ACC112 (cell line): ENCODE results near the gene POLK.
"Not testable (repeated sequence)": the region's sequence is repeated elsewhere in the genome, so short reads cannot be mapped to it uniquely, and the experiment has no call there.

Experiments
- H2AFZ ChIP-seq: fragments of 200-600 bp; sonication (generic); one replicate; pipeline ENCODE4 v1.6.0; 2017; ENCODE audit warnings: antibody characterized with exemption, low read length; ENCODE audit not compliant: unreplicated experiment
- H3K27ac ChIP-seq: fragments of 200-600 bp; sonication (generic); 2 replicates; pipeline ENCODE4 v1.5.1; 2014; ENCODE audit warnings: low read depth, mild to moderate bottlenecking, antibody characterized with exemption, low read length, moderate library complexity
- H3K27me3 ChIP-seq: fragments of 200-600 bp; sonication (generic); 2 replicates; pipeline ENCODE4 v1.6.1; 2014; ENCODE audit warnings: mild to moderate bottlenecking, antibody characterized with exemption, low read length, moderate library complexity, mixed read lengths; ENCODE audit not compliant: insufficient read depth
- H3K36me3 ChIP-seq: fragments of 200-600 bp; sonication (generic); 2 replicates; pipeline ENCODE4 v1.6.1; 2016; ENCODE audit warnings: mild to moderate bottlenecking, antibody characterized with exemption, low read length, moderate library complexity, mixed read lengths; ENCODE audit not compliant: insufficient read depth
- H3K4me1 ChIP-seq: fragments of 200-600 bp; sonication (generic); one replicate; pipeline ENCODE4 v1.6.1; 2016; ENCODE audit warnings: low read length, mixed read lengths; ENCODE audit not compliant: insufficient read depth, unreplicated experiment, control insufficient read depth
- H3K4me3 ChIP-seq: fragments of 200-600 bp; sonication (generic); 2 replicates; pipeline ENCODE4 v1.5.1; 2014; ENCODE audit warnings: mild to moderate bottlenecking, low read depth, low read length
- H3K79me2 ChIP-seq: fragments of 200-600 bp; sonication (generic); one replicate; pipeline ENCODE4 v1.6.0; 2016; ENCODE audit warnings: low read length; ENCODE audit not compliant: control insufficient read depth, unreplicated experiment, insufficient read depth

Gene POLK

GRCh38 chr5:75523275-75523674, 11.6 kb downstream of the POLK start:
- no peak overlapping the region for H2AFZ ChIP-seq
- H3K79me2 ChIP-seq = peaks cover 73% of the 10 kb centered on the region
- peaks cover 18% of the 10 kb centered on the region for H3K36me3 ChIP-seq
- no peak overlapping the region for H3K4me3 ChIP-seq
- no peak overlapping the region for H3K27ac ChIP-seq
- H3K4me1 ChIP-seq = peaks cover 15% of the 10 kb centered on the region
- H3K27me3 ChIP-seq = no peaks in the 10 kb centered on the region

GRCh38 chr5:75524071-75524470, 12.4 kb downstream of the POLK start:
- H3K4me3 ChIP-seq = no peak overlapping the region
- no peak overlapping the region for H2AFZ ChIP-seq
- H3K79me2 ChIP-seq = peaks cover 73% of the 10 kb centered on the region
- peaks cover 15% of the 10 kb centered on the region for H3K4me1 ChIP-seq
- H3K36me3 ChIP-seq = peaks cover 18% of the 10 kb centered on the region
- H3K27me3 ChIP-seq = no peaks in the 10 kb centered on the region
- no peak overlapping the region for H3K27ac ChIP-seq

DNA sequence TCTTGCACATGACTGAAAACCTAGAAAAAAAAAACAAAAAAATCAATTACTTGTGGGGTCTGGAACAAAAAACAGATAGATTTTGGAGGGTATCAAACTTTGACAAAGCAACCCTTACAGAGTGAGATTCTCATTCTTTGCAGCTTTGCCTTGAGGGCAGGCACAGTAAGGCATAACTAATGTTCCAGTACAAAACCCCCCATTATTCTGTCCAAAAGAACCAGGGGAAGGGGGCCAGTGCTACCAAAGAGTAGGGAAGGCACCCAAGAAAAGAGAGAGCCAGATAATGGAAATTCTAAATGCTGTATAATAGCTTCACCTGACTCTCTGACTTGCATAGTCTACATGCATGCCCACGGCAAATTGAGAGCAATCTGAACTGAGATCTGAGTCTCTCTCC, 12.9 kb downstream of the POLK start:
- Histone ChIP-seq H3K27ac (no peak overlapping the region), H2AFZ (no peak overlapping the region), H3K27me3 (no peaks in the 10 kb centered on the region), H3K4me3 (no peak overlapping the region), H3K79me2 (peaks cover 71% of the 10 kb centered on the region), H3K4me1 (peaks cover 15% of the 10 kb centered on the region), H3K36me3 (peaks cover 17% of the 10 kb centered on the region)

GRCh38 chr5:75525344-75525743, 13.7 kb downstream of the POLK start:
- Histone ChIP-seq H3K36me3 (peaks cover 10% of the 10 kb centered on the region), H3K4me1 (peaks cover 15% of the 10 kb centered on the region), H3K79me2 (peaks cover 67% of the 10 kb centered on the region), H3K27me3 (no peaks in the 10 kb centered on the region), H2AFZ (no peak overlapping the region), H3K4me3 (no peak overlapping the region), H3K27ac (no peak overlapping the region)

DNA sequence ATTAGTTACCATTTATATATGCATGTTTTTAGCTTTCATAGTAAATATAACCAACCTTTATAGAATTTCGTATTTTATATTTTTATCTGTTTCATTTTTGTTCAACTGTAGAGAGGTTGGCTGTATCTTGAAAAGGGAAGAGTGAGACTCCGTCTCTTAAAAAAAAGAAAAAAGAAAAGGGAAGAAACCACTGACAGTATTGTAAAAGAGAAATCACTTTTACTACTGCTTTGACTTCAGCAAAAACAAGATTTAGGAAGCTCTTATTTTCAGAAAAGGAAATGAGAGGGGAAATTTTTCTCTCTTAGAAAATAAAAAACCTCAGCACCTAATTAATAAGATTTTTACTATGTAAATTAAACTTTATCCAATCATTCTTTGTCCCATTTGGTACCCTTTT, 14.4 kb downstream of the POLK start:
- peaks cover 15% of the 10 kb centered on the region for H3K4me1 ChIP-seq
- H3K79me2 ChIP-seq = peaks cover 60% of the 10 kb centered on the region
- peaks cover 4% of the 10 kb centered on the region; the same call in 1 of the 2 replicates for H3K36me3 ChIP-seq
- no peak overlapping the region for H2AFZ ChIP-seq
- no peak overlapping the region for H3K4me3 ChIP-seq
- H3K27me3 ChIP-seq = no peaks in the 10 kb centered on the region
- H3K27ac ChIP-seq = no peak overlapping the region

GRCh38 chr5:75529185-75529584, 17.5 kb downstream of the POLK start:
- Histone ChIP-seq H3K27ac (no peak overlapping the region), H3K4me3 (no peak overlapping the region), H2AFZ (no peak overlapping the region), H3K4me1 (no peaks in the 10 kb centered on the region), H3K27me3 (no peaks in the 10 kb centered on the region), H3K36me3 (peaks cover 6% of the 10 kb centered on the region), H3K79me2 (peaks cover 63% of the 10 kb centered on the region)

DNA sequence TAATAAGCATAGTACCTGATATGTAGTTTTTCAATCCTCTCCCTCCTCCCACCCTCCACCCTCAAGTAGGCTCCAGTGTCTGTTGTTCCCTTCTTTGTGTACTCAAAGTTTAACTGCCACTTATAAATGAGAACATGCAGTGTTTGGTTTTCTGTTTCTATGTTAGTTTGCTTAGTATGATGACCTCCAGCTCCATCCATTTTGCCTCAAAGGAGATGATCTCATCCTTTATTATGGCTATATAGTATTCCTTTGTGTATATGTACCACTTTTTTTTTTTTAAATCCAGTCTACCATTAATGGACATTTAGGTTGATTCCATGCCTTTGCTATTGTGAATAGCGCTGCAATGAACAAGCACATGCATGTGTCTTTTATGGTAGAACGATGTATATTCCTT, 20.5 kb downstream of the POLK start:
- Histone ChIP-seq H3K27ac (no peak overlapping the region), H2AFZ (no peak overlapping the region), H3K4me3 (no peak overlapping the region), H3K4me1 (peaks cover 19% of the 10 kb centered on the region), H3K27me3 (no peaks in the 10 kb centered on the region), H3K36me3 (peaks cover 15% of the 10 kb centered on the region), H3K79me2 (peaks cover 73% of the 10 kb centered on the region)

- H3K27ac ChIP-seq = 0 out of 2 replicates have a peak overlapping the region, but pooled peaks have one; percentile 49
- H3K4me1 ChIP-seq = peaks cover 19% of the 10 kb centered on the region
- H3K79me2 ChIP-seq = peaks cover 77% of the 10 kb centered on the region
- H3K27me3 ChIP-seq, H3K4me3 ChIP-seq, H2AFZ ChIP-seq: not testable (repeated sequence)
- H3K36me3 ChIP-seq = peaks cover 15% of the 10 kb centered on the region
Observed at GRCh38 chr5:75533716-75534115, 22.0 kb downstream of the POLK start.

GRCh38 chr5:75534734-75535133, 23.0 kb downstream of the POLK start:
- no peak overlapping the region for H3K4me3 ChIP-seq
- H3K36me3 ChIP-seq = peaks cover 15% of the 10 kb centered on the region
- H3K27me3 ChIP-seq = no peaks in the 10 kb centered on the region
- peaks cover 19% of the 10 kb centered on the region for H3K4me1 ChIP-seq
- H3K27ac ChIP-seq = no peak overlapping the region
- H2AFZ ChIP-seq = no peak overlapping the region
- peaks cover 77% of the 10 kb centered on the region for H3K79me2 ChIP-seq

- Histone ChIP-seq H3K36me3 (peaks cover 15% of the 10 kb centered on the region), H3K4me1 (peaks cover 19% of the 10 kb centered on the region), H3K27me3 (no peaks in the 10 kb centered on the region), H3K27ac (no peak overlapping the region), H3K79me2 (peaks cover 86% of the 10 kb centered on the region), H2AFZ (no peak overlapping the region), H3K4me3 (no peak overlapping the region)
Observed at GRCh38 chr5:75536147-75536546, 24.5 kb downstream of the POLK start.

DNA sequence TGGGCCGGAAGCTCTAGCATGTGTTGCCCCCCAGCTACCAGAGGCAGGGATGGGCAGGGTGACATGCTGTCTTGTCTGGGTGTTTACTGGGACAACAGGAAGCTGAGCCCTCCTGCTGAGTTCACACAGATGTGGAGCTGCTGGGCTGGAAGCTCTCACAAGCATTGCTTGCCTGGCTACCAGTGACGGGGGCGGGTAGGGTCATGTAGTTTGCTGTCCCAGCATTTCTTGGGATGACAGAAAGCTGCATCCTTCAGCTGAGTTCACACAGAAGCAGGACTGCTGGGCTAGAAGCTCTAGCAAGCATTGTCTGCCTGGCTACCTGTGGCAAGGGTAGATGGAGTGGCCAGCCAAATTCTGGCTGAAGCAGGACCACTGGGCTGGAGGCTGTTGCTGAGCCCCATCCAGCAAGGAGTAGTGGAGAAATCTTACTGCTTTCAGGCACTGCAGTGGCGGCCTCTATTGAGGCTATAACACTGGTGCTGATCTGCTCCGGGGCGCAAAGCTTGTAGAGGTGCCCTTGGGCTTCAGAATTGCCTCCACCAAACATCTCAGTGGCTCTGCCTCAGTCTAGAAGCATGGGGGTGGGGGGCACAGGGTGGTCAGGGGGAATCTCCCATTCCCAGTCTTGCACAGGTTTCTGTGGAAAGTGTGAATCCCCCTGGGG, 25.1 kb downstream of the POLK start:
- peaks cover 15% of the 10 kb centered on the region for H3K36me3 ChIP-seq

More for the DNA sequence above, 25.1 kb downstream of the POLK start:
- Histone ChIP-seq H3K27me3 (no peaks in the 10 kb centered on the region), H3K4me1 (peaks cover 19% of the 10 kb centered on the region), H3K27ac (no peak overlapping the region), H2AFZ (no peak overlapping the region), H3K4me3 (no peak overlapping the region), H3K79me2 (peaks cover 85% of the 10 kb centered on the region)
